K562 (cell line): ENCODE results near the gene BCCIP. TPM values are rescaled to one million over a fixed set of nuclear protein-coding genes. Genes with fewer than 3 reads are reported as not detected.

Source experiments
- ATF1 ChIP-seq, 2 experiments: fragments of 450-650 bp in 1 of 2; IDR thresholded peaks; 2 replicates each; pipeline ENCODE4 v1.6.1; 2016; ENCODE audit warnings: missing compliant biosample characterization in 1 of 2, missing genetic modification characterization in 1 of 2
- COPS2 ChIP-seq: fragments of 450-650 bp; conservative IDR thresholded peaks from 2 replicates; pipeline ENCODE4 v1.6.1; 2016; ENCODE audit warnings: mild to moderate bottlenecking, moderate library complexity
- E2F3 ChIP-seq: fragments of 250-450 bp; sonication (Bioruptor Pico); IDR thresholded peaks from 2 replicates; pipeline ENCODE4 v1.4.0; 2020; ENCODE audit warnings: mild to moderate bottlenecking
- E2F4 ChIP-seq: sonication (generic); formaldehyde crosslinking; IDR thresholded peaks from 2 replicates; pipeline ENCODE4 v1.8.0; 2022; ENCODE audit warnings: mild to moderate bottlenecking, low read depth, missing genetic modification reagents
- ESRRB ChIP-seq: fragments of 250-450 bp; sonication (Bioruptor Pico); IDR thresholded peaks from 2 replicates; pipeline ENCODE4 v1.5.0; 2020; ENCODE audit warnings: mild to moderate bottlenecking, moderate library complexity, borderline replicate concordance
- HDAC1 ChIP-seq, 2 experiments: fragments of 450-650 bp; IDR thresholded peaks; 2 replicates each; pipeline ENCODE4 v1.6.1; 2016 to 2017; ENCODE audit warnings: inconsistent platforms in 1 of 2, mild to moderate bottlenecking in 1 of 2, moderate library complexity in 1 of 2
- HMG20A ChIP-seq: fragments of 450-650 bp; formaldehyde crosslinking; conservative IDR thresholded peaks from 2 replicates; pipeline ENCODE4 v1.4.0; 2020; ENCODE audit warnings: mild to moderate bottlenecking, mixed read lengths
- NCOA1 ChIP-seq: fragments of 450-650 bp; IDR thresholded peaks from 2 replicates; pipeline ENCODE4 v1.6.1; 2016; ENCODE audit warnings: low read depth
- NEUROD1 ChIP-seq: fragments of 150-350 bp; IDR thresholded peaks from 2 replicates; pipeline ENCODE4 v1.6.1; 2014; ENCODE audit warnings: borderline replicate concordance, low read length, low read depth; ENCODE audit not compliant: partially characterized antibody
- POLR2AphosphoS5 ChIP-seq: IDR thresholded peaks from 2 replicates; pipeline ENCODE4 v1.6.1; 2011; ENCODE audit warnings: mild to moderate bottlenecking, low read depth, low read length, moderate library complexity; ENCODE audit not compliant: control insufficient read depth, insufficient read depth
- PYGO2 ChIP-seq: fragments of 450-650 bp; IDR thresholded peaks from 2 replicates; pipeline ENCODE4 v1.6.1; 2016; ENCODE audit warnings: mild to moderate bottlenecking, missing genetic modification characterization, moderate library complexity, missing compliant biosample characterization
- SRF ChIP-seq, 2 experiments: fragments of 250-450, 450-650 bp in 1 of 2; sonication (Bioruptor Pico) in 1 of 2; sonication (generic) in 1 of 2; formaldehyde crosslinking; IDR thresholded peaks; 2 replicates each; pipeline versions ENCODE4 v1.5.0 to v1.5.1; 2020 to 2022; ENCODE audit warnings: mild to moderate bottlenecking in 1 of 2, missing genetic modification reagents in 1 of 2
- ZBTB12 ChIP-seq: fragments of 250-450 bp; sonication (Bioruptor Pico); IDR thresholded peaks from 2 replicates; pipeline ENCODE4 v1.4.0; 2020
- ZNF277 ChIP-seq: fragments of 250-450 bp; sonication (Bioruptor Pico); IDR thresholded peaks from 2 replicates; pipeline ENCODE4 v1.8.0; 2022; ENCODE audit warnings: inconsistent platforms, mild to moderate bottlenecking, moderate library complexity, borderline replicate concordance
- ZNF436 ChIP-seq: fragments of 250-450, 450-650 bp; sonication (Bioruptor Pico); formaldehyde crosslinking; IDR thresholded peaks from 2 replicates; pipeline ENCODE4 v1.7.0; 2020; ENCODE audit warnings: mild to moderate bottlenecking
- ZNF583 ChIP-seq: fragments of 250-450 bp; sonication (Bioruptor Pico); IDR thresholded peaks from 2 replicates; pipeline ENCODE4 v1.4.0; 2020
- polyA plus RNA-seq, 8 experiments: library from polyadenylated mRNA; depleted of rRNA in 4 of 8; stranded (reverse) in 5 of 8; unstranded in 3 of 8; fragments of >200 nt; fragmentation: Nextera tagmentation in 2 of 8; fragmentation: Illumina TruSeq in 1 of 8; extraction: Ambion mirVana in 2 of 8; extraction: Trizol in 1 of 8; gene quantifications; 2 replicates each; pipeline versions ENCODE4 v1.2.1 to v1.2.3, GENCODE V29; 2011 to 2014; ENCODE audit warnings: inconsistent platforms in 1 of 8, missing spikeins in 1 of 8
- total RNA-seq, 7 experiments: library from RNA; depleted of rRNA in 6 of 7; stranded (reverse); fragments of >200 nt in 6 of 7; fragmentation: Illumina TruSeq in 2 of 7; extraction: Trizol in 2 of 7; gene quantifications; 2 replicates each; pipeline versions ENCODE4 v1.2.1 to v1.2.3, GENCODE V29; 2011 to 2021; ENCODE audit warnings: low replicate concordance in 1 of 7

The BCCIP gene
- total and polyA plus RNA-seq, 9 of the 15 experiments (the other 6 are each of a cell fraction or from before 2014, with no cell fraction given): 95.1 to 204 (median 163) TPM

- no peak for TF ChIP-seq E2F4 (CRISPR knock-in tag)
- peak; percentile 53 for TF ChIP-seq NEUROD1
- peak in 1 of 2 experiments; percentile 8; a peak in 1 of 4 replicates for TF ChIP-seq HDAC1 (IDR thresholded peaks at IDR 0.05)
- TF ChIP-seq ATF1 (CRISPR knock-in tag; IDR thresholded peaks at IDR 0.05): no peak
- TF ChIP-seq ATF1 (tag; IDR thresholded peaks at IDR 0.05): peak; percentile 60
- TF ChIP-seq PYGO2 (tag): no peak
- TF ChIP-seq ZNF277 (CRISPR knock-in tag): no peak
- no peak for TF ChIP-seq HMG20A (CRISPR knock-in tag)
- no peak for TF ChIP-seq E2F3
- TF ChIP-seq ZBTB12 (CRISPR knock-in tag): no peak
- TF ChIP-seq COPS2: no peak
- TF ChIP-seq ESRRB (CRISPR knock-in tag): no peak
- no peak for TF ChIP-seq ZNF436 (CRISPR knock-in tag)
- TF ChIP-seq ZNF583: no peak
- TF ChIP-seq NCOA1: peak; percentile 47; the same call in 1 of the 2 replicates
- no peak for TF ChIP-seq POLR2AphosphoS5
- TF ChIP-seq SRF (CRISPR knock-in tag; IDR thresholded peaks at IDR 0.05): no peak
These were observed at the start of gene BCCIP, which contains the start of gene UROS (continued) for GRCh38 chr10:125822878-125823662.
